B cell (primary cell): Measurements from ENCODE around the gene CHD5. TPM values are rescaled to one million over a fixed set of nuclear protein-coding genes. Genes with fewer than 3 reads are reported as not detected.

ENCODE experiments used
- ATAC-seq: fragments of 200-7000 bp; cut with Tn5 transposase; one replicate; pipeline ENCODE4 v1.10.0; 2021; ENCODE audit warnings: low read depth, mild to moderate bottlenecking, moderate number of reproducible peaks, moderate library complexity
- CTCF ChIA-PET: fragments of 350-600 bp; sonication (Branson Sonifier 250); formaldehyde crosslinking; loops from one replicate; lab custom pipeline; 2021; ENCODE audit warnings: antibody characterized with exemption, inconsistent platforms; lab: Charles Lee
- POLR2A ChIA-PET: fragments of 350-600 bp; sonication (Branson Sonifier 250); formaldehyde crosslinking; loops from one replicate; lab custom pipeline; 2021; ENCODE audit warnings: antibody characterized with exemption; lab: Charles Lee
- DNase-seq: peaks from one replicate; pipeline ENCODE4 v3.0.0; 2013
- H2AFZ ChIP-seq: 2 replicates; pipeline ENCODE4 v1.6.1; 2012; ENCODE audit warnings: mild to moderate bottlenecking, low read depth, low read length; ENCODE audit not compliant: insufficient read depth, poor library complexity, severe bottlenecking
- H3K27ac ChIP-seq, 2 donors: 1 replicate in 1 of 2; 2 replicates in 1 of 2; pipeline ENCODE4 v1.5.1; 2012 to 2013; ENCODE audit warnings: low read length in 2 of 2, mild to moderate bottlenecking in 2 of 2, moderate library complexity in 1 of 2
- H3K27me3 ChIP-seq, 4 experiments: fragments of 200-600 bp in 1 of 4; sonication (generic) in 1 of 4; replicated peaks in 1 of 4; 1 replicate in 2 of 4; 2 replicates in 2 of 4; pipeline versions ENCODE4 v1.6.1 to v1.7.0; 2013 to 2016; ENCODE audit warnings: low read length in 3 of 4, mild to moderate bottlenecking in 2 of 4, mixed read lengths in 1 of 4, moderate library complexity in 1 of 4; ENCODE audit not compliant: insufficient read depth in 4 of 4, control insufficient read depth in 3 of 4; ENCODE audit errors: control extremely low read depth in 1 of 4
- H3K36me3 ChIP-seq, 2 experiments: replicated peaks in 1 of 2; 1 replicate in 1 of 2; 2 replicates in 1 of 2; pipeline versions ENCODE4 v1.6.1 to v1.7.1; 2013; ENCODE audit warnings: low read length in 1 of 2; ENCODE audit not compliant: insufficient read depth in 2 of 2, control insufficient read depth in 1 of 2; ENCODE audit errors: control extremely low read depth in 1 of 2, extremely low read depth in 1 of 2
- H3K4me1 ChIP-seq, 2 donors: fragments of 200-600 bp in 1 of 2; sonication (generic) in 1 of 2; 1 replicate in 1 of 2; 2 replicates in 1 of 2; pipeline versions ENCODE4 v1.5.1 to v1.6.1; 2013 to 2017; ENCODE audit warnings: low read length in 2 of 2; ENCODE audit not compliant: control insufficient read depth in 2 of 2, insufficient read depth in 2 of 2
- H3K4me2 ChIP-seq: replicated peaks from 2 replicates; pipeline ENCODE3; 2012; ENCODE audit warnings: mild to moderate bottlenecking, low read depth, low read length; ENCODE audit not compliant: poor library complexity, severe bottlenecking
- H3K4me3 ChIP-seq, 5 experiments: fragments of 200-600 bp in 1 of 5; sonication (generic) in 1 of 5; 1 replicate in 3 of 5; 2 replicates in 2 of 5; pipeline versions ENCODE4 v1.5.1 to v1.7.0; 2011 to 2016; ENCODE audit warnings: low read length in 4 of 5, mild to moderate bottlenecking in 4 of 5, low read depth in 2 of 5, control low read depth in 1 of 5, moderate library complexity in 1 of 5; ENCODE audit not compliant: insufficient read depth in 1 of 5; ENCODE audit errors: control extremely low read depth in 1 of 5, extremely low read depth in 1 of 5
- H3K79me2 ChIP-seq: fragments of 200-600 bp; sonication (generic); one replicate; pipeline ENCODE4 v1.6.0; 2016; ENCODE audit warnings: low read length; ENCODE audit not compliant: control insufficient read depth, insufficient read depth
- H3K9ac ChIP-seq: fragments of 200-600 bp; sonication (generic); 2 replicates; pipeline ENCODE4 v1.6.1; 2017; ENCODE audit warnings: mild to moderate bottlenecking, low read length, moderate library complexity
- H3K9me3 ChIP-seq, 3 donors: one replicate each; pipeline versions ENCODE4 v1.6.1 to v1.7.1; 2013; ENCODE audit warnings: low read length in 2 of 3; ENCODE audit not compliant: control insufficient read depth in 2 of 3, insufficient read depth in 1 of 3; ENCODE audit errors: control extremely low read depth in 1 of 3
- H4K20me1 ChIP-seq: 2 replicates; pipeline ENCODE4 v1.6.0; 2012; ENCODE audit warnings: mild to moderate bottlenecking, low read length; ENCODE audit not compliant: insufficient read depth, control insufficient read depth, poor library complexity, severe bottlenecking
- H3K27ac Mint-ChIP-seq: one replicate; pipeline ENCODE4 v1.8.0; 2021; ENCODE audit warnings: mixed read lengths
- H3K27me3 Mint-ChIP-seq: one replicate; pipeline ENCODE4 v1.8.0; 2021; ENCODE audit warnings: mixed read lengths
- H3K4me1 Mint-ChIP-seq: one replicate; pipeline ENCODE4 v1.8.0; 2021; ENCODE audit warnings: mixed read lengths
- H3K4me3 Mint-ChIP-seq: one replicate; pipeline ENCODE4 v1.8.0; 2021; ENCODE audit warnings: mixed read lengths
- H3K9me3 Mint-ChIP-seq: one replicate; pipeline ENCODE4 v1.8.0; 2022; ENCODE audit warnings: mixed read lengths; ENCODE audit not compliant: insufficient read depth
- CTCF ChIP-seq: fragments of 200-600 bp; IDR thresholded peaks from one replicate; pipeline ENCODE4 v1.8.0; 2022; ENCODE audit warnings: antibody characterized with exemption, mild to moderate bottlenecking
- EZH2 ChIP-seq: IDR thresholded peaks from 2 replicates; pipeline ENCODE4 v1.6.1; 2012; ENCODE audit warnings: borderline replicate concordance, low read depth, mild to moderate bottlenecking, moderate library complexity, low read length; ENCODE audit not compliant: insufficient read depth, poor library complexity, severe bottlenecking
- WGBS: methylation state at CpG from one replicate; pipeline ENCODE4 v1.1.5; 2013; ENCODE audit warnings: missing lambda C conversion rate; ENCODE audit not compliant: insufficient coverage; 5-methylcytosine and 5-hydroxymethylcytosine counted together
- intact Hi-C: fragments of 100-400 bp; cut with micrococcal nuclease; formaldehyde crosslinking; loops from one replicate; pipeline ENCODE4 v1.10.0; 2022
- polyA plus RNA-seq: library from polyadenylated mRNA; depleted of rRNA; stranded (reverse); fragments of >200 nt; gene quantifications from 2 replicates; pipeline ENCODE4 v1.2.3, GENCODE V29; 2012
- total RNA-seq, 2 donors: library from RNA; stranded (reverse); fragments of 120-200 nt in 1 of 2; gene quantifications; 1 replicate in 1 of 2; 2 replicates in 1 of 2; pipeline versions ENCODE4 v1.2.3 to v1.2.4, GENCODE V29; 2013 to 2022

Gene CHD5
- total and polyA plus RNA-seq, 2 donors (not counting 1 experiment from before 2014, with no cell fraction given), result 0.18 to 0.20 TPM

DNA sequence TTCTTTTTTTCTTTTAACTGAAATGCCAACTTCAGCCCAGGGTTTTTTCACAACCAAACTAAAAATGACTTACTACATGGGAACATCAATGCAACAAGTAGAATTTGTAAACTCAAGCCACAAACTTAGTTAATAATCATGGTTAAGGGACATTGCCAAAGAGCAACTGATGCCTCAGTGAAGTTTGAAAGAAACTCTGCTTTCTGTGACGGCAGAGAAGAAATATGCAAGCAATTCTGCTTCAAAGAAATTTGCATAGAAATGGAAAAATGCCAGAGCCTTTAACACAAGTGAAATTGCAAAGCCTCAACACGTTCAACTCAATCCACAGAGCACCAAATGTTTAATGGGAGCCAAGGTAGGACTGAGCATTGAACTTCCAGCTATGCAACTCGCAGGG lies 5.0 kb upstream of the CHD5 start:
- TF ChIP-seq CTCF, result no peak
- TF ChIP-seq EZH2, result no peak
- Histone ChIP-seq H3K4me1 (peaks cover 9 to 13% of the 10 kb centered on the region in 2 donors), H3K27me3 (peaks cover 0 to 14% (median 5%) of the 10 kb centered on the region in 4 experiments), H3K4me3 (no peak overlapping the region), H3K36me3 (peaks cover 8 to 40% of the 10 kb centered on the region in 2 experiments), H2AFZ (no peak overlapping the region), H3K9me3 (no peaks in the 10 kb centered on the region), H3K27ac (no peak overlapping the region), H3K4me2 (no peak overlapping the region), H3K79me2 (peaks cover 5% of the 10 kb centered on the region), H3K9ac (no peak overlapping the region), H4K20me1 (peaks cover 40% of the 10 kb centered on the region)
- Mint-ChIP-seq H3K4me1 (peaks cover 16% of the 10 kb centered on the region), H3K27ac (no peak overlapping the region), H3K9me3 (no peaks in the 10 kb centered on the region), H3K27me3 (peaks cover 15% of the 10 kb centered on the region), H3K4me3 (no peak overlapping the region)
- WGBS, result 81% methylated on average over 3 of the region's 3 CpGs
- ATAC-seq, result no peak
- POLR2A ChIA-PET, result no interaction called here
- intact Hi-C loops, result no loop called here
- DNase-seq, result no peak
- CTCF ChIA-PET, result interaction anchor here (1.0 to 1.1 kb wide), 2 partner anchors 9 to 15 kb away, joined by 3 to 4 read pairs; partner anchors contain the start of gene RPL22

- 85% methylated on average over 4 of the region's 13 CpGs for whole genome bisulfite sequencing
- H3K27me3 Mint-ChIP-seq, result peaks cover 15% of the 10 kb centered on the region
- DNase-seq (no peak), ATAC-seq (no peak)
- H3K4me1 Mint-ChIP-seq, result peaks cover 16% of the 10 kb centered on the region
- ChIA-PET POLR2A (no interaction called here), CTCF (no interaction called here)
- Histone ChIP-seq H3K9me3 (no peaks in the 10 kb centered on the region), H3K79me2 (no peaks in the 10 kb centered on the region), H3K36me3 (peaks cover 5 to 32% of the 10 kb centered on the region in 2 experiments), H4K20me1 (peaks cover 31% of the 10 kb centered on the region), H3K4me3 (no peak overlapping the region), H3K27me3 (peaks cover 0 to 14% (median 5%) of the 10 kb centered on the region in 4 experiments), H2AFZ (no peak overlapping the region), H3K27ac (no peak overlapping the region), H3K4me2 (no peak overlapping the region), H3K9ac (no peak overlapping the region), H3K4me1 (peaks cover 9 to 13% of the 10 kb centered on the region in 2 donors)
- no peaks in the 10 kb centered on the region for H3K9me3 Mint-ChIP-seq
- no peak for TF ChIP-seq CTCF
- no peak for TF ChIP-seq EZH2
- no peak overlapping the region for H3K27ac Mint-ChIP-seq
- intact Hi-C loops, result no loop called here
- no peak overlapping the region for H3K4me3 Mint-ChIP-seq
Measured at GRCh38 chr1:6184083-6184783, 4.1 kb upstream of the CHD5 start.
